H1 (cell line): Measurements from ENCODE around the gene ANGPTL4. TPM values are rescaled to one million over a fixed set of nuclear protein-coding genes. Genes with fewer than 3 reads are reported as not detected.

Experiments used
- ATF3 ChIP-seq: IDR thresholded peaks from 2 replicates; pipeline ENCODE4 v1.6.1; 2011; ENCODE audit warnings: low read depth, mild to moderate bottlenecking, low read length; ENCODE audit not compliant: insufficient read depth
- BACH1 ChIP-seq: IDR thresholded peaks from 2 replicates; pipeline ENCODE4 v1.6.1; 2012; ENCODE audit warnings: low read length, improper control_type of control experiment
- BRCA1 ChIP-seq: IDR thresholded peaks from 2 replicates; pipeline ENCODE4 v1.6.1; 2012; ENCODE audit warnings: low read depth, low read length, improper control_type of control experiment
- CBX5 ChIP-seq: fragments of 300-800, 300-1000 bp; sonication (generic); IDR thresholded peaks from 2 replicates; pipeline ENCODE4 v1.7.1; 2016; ENCODE audit warnings: antibody characterized with exemption, low read length, low read depth
- CBX8 ChIP-seq: fragments of 300-800, 300-1000 bp; sonication (generic); IDR thresholded peaks from 2 replicates; pipeline ENCODE4 v1.7.1; 2016; ENCODE audit warnings: low read depth, low read length, borderline replicate concordance
- CREB1 ChIP-seq: IDR thresholded peaks from 2 replicates; pipeline ENCODE4 v1.6.1; 2012; ENCODE audit warnings: inconsistent platforms
- CTCF ChIP-seq, 3 experiments: IDR thresholded peaks; 1 replicate in 2 of 3; 2 replicates in 1 of 3; pipeline versions ENCODE4 v1.5.1 to v1.6.1; 2011; ENCODE audit warnings: low read length in 3 of 3, mild to moderate bottlenecking in 3 of 3, inconsistent platforms in 2 of 3, low read depth in 1 of 3, moderate library complexity in 1 of 3; ENCODE audit not compliant: insufficient read depth in 1 of 3; ENCODE audit errors: control extremely low read depth in 1 of 3
- EP300 ChIP-seq, 2 experiments: IDR thresholded peaks; 1 replicate in 1 of 2; 2 replicates in 1 of 2; pipeline ENCODE4 v1.6.1; 2011 to 2012; ENCODE audit warnings: low read depth in 2 of 2, low read length in 2 of 2, mild to moderate bottlenecking in 2 of 2, borderline replicate concordance in 1 of 2, inconsistent platforms in 1 of 2, moderate library complexity in 1 of 2
- GTF2F1 ChIP-seq: IDR thresholded peaks from 2 replicates; pipeline ENCODE4 v1.6.1; 2012; ENCODE audit warnings: low read depth, low read length, improper control_type of control experiment, borderline replicate concordance
- JUN ChIP-seq: IDR thresholded peaks from 2 replicates; pipeline ENCODE4 v1.6.1; 2011; ENCODE audit warnings: low read depth, mild to moderate bottlenecking, improper control_type of control experiment, low read length
- JUND ChIP-seq: IDR thresholded peaks from 2 replicates; pipeline ENCODE4 v1.6.1; 2011; ENCODE audit warnings: mild to moderate bottlenecking, improper control_type of control experiment, low read length
- KDM4A ChIP-seq: IDR thresholded peaks from one replicate; pipeline ENCODE4 v1.7.1; 2012; ENCODE audit warnings: low read depth, mild to moderate bottlenecking, moderate library complexity, low read length, inconsistent platforms; ENCODE audit not compliant: severe bottlenecking
- KDM5A ChIP-seq: fragments of 200-600 bp; IDR thresholded peaks from 2 replicates; pipeline ENCODE4 v1.7.1; 2012; ENCODE audit warnings: mild to moderate bottlenecking, low read length, inconsistent platforms, mixed read lengths
- NANOG ChIP-seq: IDR thresholded peaks from 2 replicates; pipeline ENCODE4 v1.6.1; 2011; ENCODE audit warnings: low read length, low read depth, mild to moderate bottlenecking, inconsistent platforms; ENCODE audit not compliant: insufficient read depth, poor library complexity, severe bottlenecking
- PHF8 ChIP-seq: fragments of 200-600 bp; sonication (generic); conservative IDR thresholded peaks from 2 replicates; pipeline ENCODE4 v1.7.1; 2012; ENCODE audit warnings: low read depth, mild to moderate bottlenecking, inconsistent platforms, low read length, moderate library complexity
- RAD21 ChIP-seq, 2 experiments: IDR thresholded peaks in 1 of 2; conservative IDR thresholded peaks in 1 of 2; 2 replicates each; pipeline ENCODE4 v1.6.1; 2011; ENCODE audit warnings: low read depth in 2 of 2, low read length in 2 of 2, improper control_type of control experiment in 1 of 2, inconsistent platforms in 1 of 2, mild to moderate bottlenecking in 1 of 2, moderate library complexity in 1 of 2
- RNF2 ChIP-seq: fragments of 200-900, 300-1000 bp; sonication (generic); IDR thresholded peaks from 2 replicates; pipeline ENCODE4 v1.7.1; 2016; ENCODE audit warnings: borderline replicate concordance, low read depth, mild to moderate bottlenecking, antibody characterized with exemption, low read length; ENCODE audit not compliant: poor library complexity, severe bottlenecking; ENCODE audit errors: missing control alignments
- SAP30 ChIP-seq: fragments of 300-600 bp; sonication (generic); IDR thresholded peaks from 2 replicates; pipeline ENCODE4 v1.7.1; 2012; ENCODE audit warnings: low read length, moderate library complexity, mild to moderate bottlenecking, inconsistent platforms; ENCODE audit not compliant: insufficient read depth, insufficient replicate concordance
- polyA plus RNA-seq, 7 experiments: library from polyadenylated mRNA; depleted of rRNA in 3 of 7; stranded (reverse) in 5 of 7; unstranded in 2 of 7; fragments of >200 nt in 5 of 7; fragments of 200-250 nt in 2 of 7; gene quantifications; 1 replicate in 5 of 7; 2 replicates in 1 of 7; 4 replicates in 1 of 7; pipeline versions ENCODE4 v1.2.1 to v1.2.3, GENCODE V29; 2011 to 2013; ENCODE audit warnings: missing spikeins in 2 of 7, mixed read lengths in 2 of 7
- total RNA-seq: library from RNA; stranded (reverse); fragmentation: NEBNext Ultra II Directional; extraction: Animal tissue kit (Norgen Biotek cat#: 25700); gene quantifications from 2 replicates; pipeline ENCODE4 v1.2.1, GENCODE V29; 2021
- TF ChIP-seq, protein P1 (sequence below): IDR thresholded peaks from 2 replicates; pipeline ENCODE4 v1.6.1; 2012; ENCODE audit warnings: inconsistent platforms

ANGPTL4 gene
- total and polyA plus RNA-seq, 2 of the 8 experiments (the other 6 are each of a cell fraction or from before 2014, with no cell fraction given) = 2.3 to 6.5 TPM

- TF ChIP-seq KDM4A (peak; percentile 82), BRCA1 (no peak), KDM5A (no peak), SAP30 (no peak), CREB1 (peak; percentile 59), CTCF (IDR thresholded peaks at IDR 0.05; ENCODE audit: control extremely low read depth in 1 of 3, insufficient read depth in 1 of 3, low read depth in 1 of 3, low read length in 3 of 3) (peak; percentile 38 to 62 (median 43)), ATF3 (no peak), BACH1 (no peak), PHF8 (peak; percentile 82), JUN (no peak), EP300 (IDR thresholded peaks at IDR 0.05; ENCODE audit: borderline replicate concordance in 1 of 2, low read depth in 2 of 2, low read length in 2 of 2) (no peak), RAD21 (IDR thresholded peaks at IDR 0.05 in 1 of 2, conservative IDR thresholded peaks at IDR 0.05 in 1 of 2; ENCODE audit: low read depth in 2 of 2, low read length in 2 of 2) (peak in 1 of 2 experiments; percentile 52; a peak in 2 of 4 replicates), JUND (no peak), CBX8 (no peak), GTF2F1 (no peak), CBX5 (no peak), NANOG (no peak), RNF2 (no peak)
- TF ChIP-seq, protein P1, sequence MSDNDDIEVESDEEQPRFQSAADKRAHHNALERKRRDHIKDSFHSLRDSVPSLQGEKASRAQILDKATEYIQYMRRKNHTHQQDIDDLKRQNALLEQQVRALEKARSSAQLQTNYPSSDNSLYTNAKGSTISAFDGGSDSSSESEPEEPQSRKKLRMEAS = peak; percentile 47; the same call in 1 of the 2 replicates
Observed at GRCh38 chr19:8412783-8413628, 49.1 kb downstream of the ANGPTL4 start, which contains the start of gene MARCHF2 (continued).
